WTC11 (cell line): ENCODE data around the gene RGS5. TPM values are rescaled to one million over a fixed set of nuclear protein-coding genes. Genes with fewer than 3 reads are reported as not detected.

Experiments used
- ATAC-seq: fragments of 200-7000 bp; cut with Tn5 transposase; 2 replicates; pipeline ENCODE4 v1.10.0; 2021; ENCODE audit warnings: mild to moderate bottlenecking, moderate library complexity
- CTCF ChIA-PET: fragments of 300-600 bp; sonication (Branson Sonifier 250); formaldehyde crosslinking; loops from one replicate; lab custom pipeline; 2021; ENCODE audit warnings: antibody characterized with exemption; lab: Charles Lee
- POLR2A ChIA-PET: fragments of 350-600 bp; sonication (Branson Sonifier 250); formaldehyde crosslinking; loops from one replicate; lab custom pipeline; 2021; ENCODE audit warnings: antibody characterized with exemption; lab: Charles Lee
- DNase-seq: peaks from one replicate; pipeline ENCODE4 v3.0.0; 2021; ENCODE audit warnings: low spot score
- H3K27ac Mint-ChIP-seq: 2 replicates; pipeline ENCODE4 v1.8.0; 2021; ENCODE audit warnings: mixed read lengths
- H3K27me3 Mint-ChIP-seq: 2 replicates; pipeline ENCODE4 v1.8.0; 2021; ENCODE audit warnings: low read depth, mild to moderate bottlenecking, moderate library complexity, mixed read lengths
- H3K36me3 Mint-ChIP-seq: 2 replicates; pipeline ENCODE4 v1.8.0; 2021; ENCODE audit warnings: mixed read lengths
- H3K4me1 Mint-ChIP-seq: 2 replicates; pipeline ENCODE4 v1.8.0; 2022; ENCODE audit warnings: mixed read lengths
- H3K4me3 Mint-ChIP-seq: 2 replicates; pipeline ENCODE4 v1.8.0; 2021; ENCODE audit warnings: mild to moderate bottlenecking, moderate library complexity, mixed read lengths
- H3K9me3 Mint-ChIP-seq: 2 replicates; pipeline ENCODE4 v1.8.0; 2021; ENCODE audit warnings: mixed read lengths
- AFF4 ChIP-seq: sonication (generic); formaldehyde crosslinking; IDR thresholded peaks from 2 replicates; pipeline ENCODE4 v1.8.1; 2023; ENCODE audit warnings: mild to moderate bottlenecking, missing genetic modification reagents, borderline replicate concordance
- ATF1 ChIP-seq: sonication (generic); formaldehyde crosslinking; IDR thresholded peaks from 2 replicates; pipeline ENCODE4 v1.8.1; 2023; ENCODE audit warnings: mild to moderate bottlenecking, moderate library complexity, missing genetic modification reagents
- ATF6 ChIP-seq: sonication (generic); formaldehyde crosslinking; IDR thresholded peaks from 2 replicates; pipeline ENCODE4 v1.8.1; 2023; ENCODE audit warnings: mild to moderate bottlenecking, missing genetic modification reagents
- CREB1 ChIP-seq: sonication (generic); formaldehyde crosslinking; IDR thresholded peaks from 2 replicates; pipeline ENCODE4 v1.8.0; 2023; ENCODE audit warnings: mild to moderate bottlenecking, missing genetic modification reagents
- E2F5 ChIP-seq: sonication (generic); formaldehyde crosslinking; IDR thresholded peaks from 2 replicates; pipeline ENCODE4 v1.8.1; 2022; ENCODE audit warnings: mild to moderate bottlenecking, moderate library complexity, missing genetic modification reagents
- FOXK1 ChIP-seq: sonication (generic); formaldehyde crosslinking; IDR thresholded peaks from 2 replicates; pipeline ENCODE4 v1.8.0; 2022; ENCODE audit warnings: mild to moderate bottlenecking, moderate library complexity, missing genetic modification reagents
- GTF2I ChIP-seq: fragments of 250-450 bp; sonication (Bioruptor Pico); conservative IDR thresholded peaks from 2 replicates; pipeline ENCODE4 v1.4.0; 2021; ENCODE audit warnings: mild to moderate bottlenecking
- MXD4 ChIP-seq: fragments of 250-450 bp; sonication (Bioruptor Pico); IDR thresholded peaks from 2 replicates; pipeline ENCODE4 v1.8.0; 2021; ENCODE audit warnings: mild to moderate bottlenecking, moderate library complexity, borderline replicate concordance
- NFATC4 ChIP-seq: fragments of 250-450 bp; sonication (Bioruptor Pico); IDR thresholded peaks from 2 replicates; pipeline ENCODE4 v1.9.0; 2021; ENCODE audit warnings: mild to moderate bottlenecking
- NFE2L1 ChIP-seq: sonication (generic); formaldehyde crosslinking; IDR thresholded peaks from 2 replicates; pipeline ENCODE4 v1.8.1; 2023; ENCODE audit warnings: missing genetic modification reagents
- NR1H2 ChIP-seq: sonication (generic); formaldehyde crosslinking; IDR thresholded peaks from 2 replicates; pipeline ENCODE4 v1.9.0; 2021; ENCODE audit warnings: mild to moderate bottlenecking, moderate library complexity, missing genetic modification reagents
- SMAD4 ChIP-seq: sonication (generic); formaldehyde crosslinking; IDR thresholded peaks from 2 replicates; pipeline ENCODE4 v1.8.0; 2022; ENCODE audit warnings: mild to moderate bottlenecking, missing genetic modification reagents
- ZNF138 ChIP-seq: sonication (generic); formaldehyde crosslinking; conservative IDR thresholded peaks from 2 replicates; pipeline ENCODE4 v1.8.1; 2022; ENCODE audit warnings: mild to moderate bottlenecking, moderate library complexity, missing genetic modification reagents
- ZNF281 ChIP-seq: sonication (generic); formaldehyde crosslinking; IDR thresholded peaks from 2 replicates; pipeline ENCODE4 v1.8.0; 2023; ENCODE audit warnings: mild to moderate bottlenecking, missing genetic modification reagents
- ZNF416 ChIP-seq: fragments of 250-450 bp; sonication (Bioruptor Pico); IDR thresholded peaks from 2 replicates; pipeline ENCODE4 v1.9.0; 2021; ENCODE audit warnings: mild to moderate bottlenecking, inconsistent platforms
- ZNF532 ChIP-seq: fragments of 250-450 bp; sonication (Bioruptor Pico); IDR thresholded peaks from 2 replicates; pipeline ENCODE4 v1.9.0; 2021; ENCODE audit warnings: mild to moderate bottlenecking, borderline replicate concordance
- total RNA-seq: library from RNA; stranded (reverse); gene quantifications from 3 replicates; pipeline ENCODE4 v1.2.3, GENCODE V29; 2021

RGS5 gene
- total RNA-seq, 1 experiment from 2014 or later = 23.6 TPM

GRCh38 chr1:163130225-163130856 is 72.4 kb downstream of the RGS5 start (continued):
- no peak for TF ChIP-seq NFE2L1 (CRISPR knock-in tag)

DNA sequence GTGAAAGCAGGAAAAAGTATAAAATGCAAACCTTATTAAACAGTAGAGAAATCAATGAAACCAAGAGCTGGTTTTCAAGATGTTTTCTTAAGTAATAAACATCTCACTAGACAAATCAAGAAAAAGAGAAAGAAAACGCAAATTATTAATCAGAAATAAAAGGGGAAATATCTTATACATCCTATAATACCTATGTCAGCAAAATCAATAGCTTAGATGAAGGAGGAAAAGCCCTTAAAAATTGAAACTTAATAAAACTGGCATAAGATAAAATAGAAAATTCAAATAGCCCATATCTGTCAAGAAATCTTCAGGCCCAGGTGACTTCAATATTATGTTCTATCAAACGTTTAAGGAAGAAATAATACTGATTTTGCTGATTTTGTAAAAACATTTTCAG is 74.4 kb downstream of the RGS5 start:
- H3K4me3 Mint-ChIP-seq = no peak overlapping the region
- no peaks in the 10 kb centered on the region for H3K27me3 Mint-ChIP-seq
- peaks cover 19% of the 10 kb centered on the region for H3K9me3 Mint-ChIP-seq
- ATAC-seq (no peak), DNase-seq (no peak)
- POLR2A ChIA-PET = no interaction called here
- CTCF ChIA-PET = interaction anchor here (1.3 kb wide), 1 partner anchor 250 kb away, joined by 3 read pairs; no protein-coding TSS in a partner anchor
- TF ChIP-seq NFATC4 (CRISPR knock-in tag) (no peak), FOXK1 (CRISPR knock-in tag) (no peak), CREB1 (CRISPR knock-in tag) (no peak), ZNF532 (CRISPR knock-in tag) (no peak), AFF4 (CRISPR knock-in tag) (no peak), ATF6 (CRISPR knock-in tag) (no peak), NR1H2 (CRISPR knock-in tag) (no peak), MXD4 (CRISPR knock-in tag) (no peak), ZNF281 (CRISPR knock-in tag) (no peak), ATF1 (CRISPR knock-in tag) (no peak), ZNF138 (no peak), SMAD4 (CRISPR knock-in tag) (no peak), ZNF416 (CRISPR knock-in tag) (no peak), GTF2I (CRISPR knock-in tag) (no peak), E2F5 (no peak)
- H3K36me3 Mint-ChIP-seq = peaks cover 8% of the 10 kb centered on the region; the same call in 1 of the 2 replicates
- no peak overlapping the region for H3K27ac Mint-ChIP-seq
- peaks cover 25% of the 10 kb centered on the region for H3K4me1 Mint-ChIP-seq
